Endothelial cell of umbilical vein (primary cell): ENCODE results near the gene TOR4A. TPM values are rescaled to one million over a fixed set of nuclear protein-coding genes. Genes with fewer than 3 reads are reported as not detected.

Experiments
- BruUV-seq: library from RNA; stranded (reverse); fragments of 400-500 nt; replicated peaks from 2 replicates; lab custom pipeline; 2021; lab: Mats Ljungman, UMichigan
- CTCF ChIA-PET: fragments of 300-600, 350-600 bp; sonication (Branson Sonifier 250); formaldehyde crosslinking; loops from one replicate; lab custom pipeline; 2021; ENCODE audit warnings: antibody characterized with exemption, inconsistent platforms; lab: Charles Lee
- POLR2A ChIA-PET: fragments of 300-600, 350-600 bp; sonication (Branson Sonifier 250); formaldehyde crosslinking; loops from one replicate; lab custom pipeline; 2021; ENCODE audit warnings: antibody characterized with exemption, inconsistent platforms; lab: Charles Lee
- DNase-seq: peaks from one replicate; pipeline ENCODE4 v3.0.0-alpha.2; 2011; ENCODE audit warnings: low read depth, low spot score
- FAIRE-seq: peaks from 2 replicates; lab custom pipeline; 2011; peaks lifted over from hg19 to GRCh38; lab: Jason Lieb, UNC
- H2AFZ ChIP-seq: 2 replicates; pipeline ENCODE4 v1.6.0; 2012; ENCODE audit warnings: low read depth, low read length, control low read depth, inconsistent platforms
- H3K27ac ChIP-seq: 2 replicates; pipeline ENCODE4 v1.5.1; 2011; ENCODE audit warnings: low read depth, mild to moderate bottlenecking, control low read depth, low read length, moderate library complexity; ENCODE audit not compliant: insufficient read depth
- H3K27me3 ChIP-seq, 2 experiments: 2 replicates each; pipeline versions ENCODE4 v1.6.0 to v1.6.1; 2011; ENCODE audit warnings: low read length in 2 of 2, mixed read lengths in 1 of 2; ENCODE audit not compliant: control insufficient read depth in 2 of 2, insufficient read depth in 2 of 2
- H3K36me3 ChIP-seq, 2 experiments: 2 replicates in 1 of 2; 3 replicates in 1 of 2; pipeline ENCODE4 v1.5.1; 2011; ENCODE audit warnings: low read length in 2 of 2, mild to moderate bottlenecking in 1 of 2, moderate library complexity in 1 of 2; ENCODE audit not compliant: control insufficient read depth in 2 of 2, insufficient read depth in 2 of 2; ENCODE audit errors: extremely low read depth in 1 of 2
- H3K4me1 ChIP-seq: 3 replicates; pipeline ENCODE4 v1.5.1; 2011; ENCODE audit warnings: mild to moderate bottlenecking, low read length; ENCODE audit not compliant: control insufficient read depth, insufficient read depth; ENCODE audit errors: extremely low read depth
- H3K4me2 ChIP-seq: 2 replicates; pipeline ENCODE4 v1.6.1; 2011; ENCODE audit warnings: low read length, control low read depth, mixed read lengths; ENCODE audit not compliant: insufficient read depth
- H3K4me3 ChIP-seq, 3 experiments: fragments of 200-600 bp in 1 of 3; sonication (generic), shearing (Covaris generic) in 1 of 3; replicated peaks in 1 of 3; 2 replicates each; pipeline ENCODE4 v1.5.1; 2011 to 2016; ENCODE audit warnings: control low read depth in 3 of 3, low read length in 3 of 3, mild to moderate bottlenecking in 2 of 3, inconsistent platforms in 1 of 3, low read depth in 1 of 3, moderate library complexity in 1 of 3; ENCODE audit not compliant: insufficient read depth in 1 of 3
- H3K79me2 ChIP-seq: 2 replicates; pipeline ENCODE4 v1.6.0; 2012; ENCODE audit warnings: low read length, inconsistent platforms; ENCODE audit not compliant: control insufficient read depth, insufficient read depth
- H3K9ac ChIP-seq: replicated peaks from 2 replicates; pipeline ENCODE3; 2011; ENCODE audit warnings: low read length, control low read depth; ENCODE audit not compliant: insufficient read depth; ENCODE audit errors: extremely low read depth
- H3K9me1 ChIP-seq: replicated peaks from 3 replicates; pipeline ENCODE4 v1.6.0; 2011; ENCODE audit warnings: mild to moderate bottlenecking, low read length; ENCODE audit not compliant: control insufficient read depth, insufficient read depth; ENCODE audit errors: extremely low read depth
- H3K9me3 ChIP-seq: replicated peaks from 2 replicates; pipeline ENCODE4 v1.5.1; 2012; ENCODE audit warnings: low read length, inconsistent platforms; ENCODE audit not compliant: control insufficient read depth, insufficient read depth
- H4K20me1 ChIP-seq: replicated peaks from 2 replicates; pipeline ENCODE3; 2011; ENCODE audit warnings: mild to moderate bottlenecking, low read length; ENCODE audit not compliant: control insufficient read depth, insufficient read depth; ENCODE audit errors: extremely low read depth
- CTCF ChIP-seq, 2 donors: IDR thresholded peaks; 1 replicate in 1 of 2; 2 replicates in 1 of 2; pipeline ENCODE4 v1.5.1; 2011; ENCODE audit warnings: low read length in 2 of 2, mild to moderate bottlenecking in 2 of 2, moderate library complexity in 2 of 2, control low read depth in 1 of 2, inconsistent platforms in 1 of 2, low read depth in 1 of 2; ENCODE audit not compliant: insufficient read depth in 1 of 2; ENCODE audit errors: extremely low read depth in 1 of 2
- EZH2 ChIP-seq: IDR thresholded peaks from 2 replicates; pipeline ENCODE4 v1.6.1; 2012; ENCODE audit warnings: borderline replicate concordance, low read depth, mild to moderate bottlenecking, moderate library complexity, low read length, inconsistent platforms; ENCODE audit not compliant: severe bottlenecking
- FOS ChIP-seq: IDR thresholded peaks from 2 replicates; pipeline ENCODE4 v1.6.1; 2011; ENCODE audit warnings: mild to moderate bottlenecking, low read length, moderate library complexity, borderline replicate concordance; ENCODE audit not compliant: insufficient read depth
- GATA2 ChIP-seq: IDR thresholded peaks from 2 replicates; pipeline ENCODE4 v1.7.0; 2011; ENCODE audit warnings: low read depth, mild to moderate bottlenecking, moderate library complexity, mixed read lengths, low read length; ENCODE audit not compliant: insufficient read length, insufficient read depth
- JUN ChIP-seq: IDR thresholded peaks from 2 replicates; pipeline ENCODE4 v1.6.1; 2011; ENCODE audit warnings: borderline replicate concordance, low read depth; ENCODE audit not compliant: insufficient read length, insufficient read depth
- MAX ChIP-seq: IDR thresholded peaks from 2 replicates; pipeline ENCODE4 v1.6.1; 2011; ENCODE audit not compliant: insufficient read depth, insufficient read length
- MYC ChIP-seq: IDR thresholded peaks from one replicate; pipeline ENCODE4 v1.6.1; 2011; ENCODE audit warnings: mild to moderate bottlenecking, low read depth, low read length
- POLR2A ChIP-seq: IDR thresholded peaks from 2 replicates; pipeline ENCODE4 v1.6.1; 2012; ENCODE audit warnings: low read depth, mild to moderate bottlenecking, control low read depth, low read length
- POLR2AphosphoS5 ChIP-seq: IDR thresholded peaks from 2 replicates; pipeline ENCODE4 v1.6.1; 2012; ENCODE audit warnings: low read depth, mild to moderate bottlenecking, control low read depth, low read length, moderate library complexity; ENCODE audit not compliant: insufficient read depth
- dilution Hi-C: fragments of 300-500 bp; cut with MboI; formaldehyde crosslinking; loops from one replicate; pipeline ENCODE4 v1.15.0; 2019; ENCODE audit warnings: low sequenced_read_pairs; ENCODE audit not compliant: extremely low pct_ligation_motif_present
- intact Hi-C: fragments of 100-400 bp; cut with micrococcal nuclease; formaldehyde crosslinking; loops from one replicate; pipeline ENCODE4 v1.10.0; 2022
- polyA plus RNA-seq, 4 experiments: library from polyadenylated mRNA; depleted of rRNA in 3 of 4; stranded (reverse) in 3 of 4; unstranded in 1 of 4; fragments of >200 nt; gene quantifications; 2 replicates each; pipeline versions ENCODE4 v1.2.1 to v1.2.3, GENCODE V29; 2011 to 2012; ENCODE audit warnings: missing spikeins in 1 of 4
- total RNA-seq: library from RNA; stranded (reverse); gene quantifications from 2 replicates; pipeline ENCODE4 v1.2.3, GENCODE V29; 2021

TOR4A gene
- total and polyA plus RNA-seq, 2 donors (not counting 3 experiments of a cell fraction or from before 2014, with no cell fraction given) = 32.4 to 48.0 TPM

GRCh38 chr9:137303893-137304382 lies 26.4 kb downstream of the TOR4A start:
- no peak overlapping the region for H3K4me3 ChIP-seq
- H4K20me1 ChIP-seq = no peaks in the 10 kb centered on the region
- H3K27ac ChIP-seq = peak overlapping the region; percentile 97
- H3K9me1 ChIP-seq = no peaks in the 10 kb centered on the region
- dilution Hi-C loops = no loop called here
- H2AFZ ChIP-seq = no peak overlapping the region
- BruUV-seq = no TSS peak
- DNase-seq = no peak
- H3K4me2 ChIP-seq = no peak overlapping the region
- H3K27me3 ChIP-seq = no peaks in the 10 kb centered on the region
- no peaks in the 10 kb centered on the region for H3K36me3 ChIP-seq
- peaks cover 26% of the 10 kb centered on the region for H3K79me2 ChIP-seq
- H3K9me3 ChIP-seq = no peaks in the 10 kb centered on the region
- no peak for TF ChIP-seq FOS
- TF ChIP-seq EZH2 = no peak
- TF ChIP-seq JUN = no peak
- no peak for TF ChIP-seq MAX
- no peak for TF ChIP-seq CTCF (IDR thresholded peaks at IDR 0.05; ENCODE audit: extremely low read depth in 1 of 2, insufficient read depth in 1 of 2, low read depth in 1 of 2, low read length in 2 of 2)
- no peak for TF ChIP-seq POLR2A
- TF ChIP-seq GATA2 = no peak
- no peak for TF ChIP-seq MYC
- TF ChIP-seq POLR2AphosphoS5 = no peak
- CTCF ChIA-PET = interaction anchor here (1.4 to 3.1 kb wide), 6 partner anchors 8 to 119 kb away, joined by 3 to 24 read pairs (median 10); partner anchors contain the start of genes EXD3 and NOXA1
- POLR2A ChIA-PET = no interaction called here
- peaks cover 49% of the 10 kb centered on the region for H3K4me1 ChIP-seq
- intact Hi-C loops = loop anchor here (2.0 kb wide), 1 partner anchor 35 kb away; no protein-coding TSS in a partner anchor
- FAIRE-seq = no peak
- no peak overlapping the region for H3K9ac ChIP-seq
